ENCODE measurements around the gene SPACA4. TPM values are rescaled to one million over a fixed set of nuclear protein-coding genes. Genes with fewer than 3 reads are reported as not detected.

SPACA4 gene
- polyA plus RNA-seq, 3 donors: not detected

DNA sequence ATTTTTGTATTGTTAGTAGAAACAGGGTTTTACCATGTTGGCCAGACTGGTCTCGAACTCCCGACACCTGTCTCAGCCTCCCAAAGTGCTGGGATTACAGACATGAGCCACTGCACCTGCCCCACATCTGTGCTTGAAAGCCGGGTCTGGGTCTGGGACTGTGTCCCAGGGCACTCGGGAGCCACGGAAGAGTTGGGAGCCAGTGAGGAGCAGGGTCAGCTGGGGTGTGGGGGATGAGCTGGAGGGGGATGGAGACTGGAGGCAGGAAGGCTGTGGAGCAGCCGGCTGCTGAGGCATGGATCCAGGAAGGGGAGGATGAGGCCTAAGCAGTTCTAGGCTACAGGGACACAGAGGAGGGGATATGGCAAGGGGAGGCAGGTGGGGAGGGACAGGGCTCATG lies 10.7 kb upstream of the SPACA4 start:
- Histone ChIP-seq H3K27ac (ENCODE audit: low read depth in 1 of 2, low read length in 2 of 2) (no peak overlapping the region), H3K27me3 (ENCODE audit: control insufficient read depth in 2 of 2, insufficient read depth in 2 of 2, low read length in 2 of 2) (no peaks in the 10 kb centered on the region), H3K4me1 (ENCODE audit: control insufficient read depth in 1 of 2, insufficient read depth in 2 of 2, low read length in 2 of 2) (no peaks in the 10 kb centered on the region), H3K36me3 (replicated peaks in 1 of 2; ENCODE audit: control insufficient read depth in 1 of 2, insufficient read depth in 2 of 2, low read length in 2 of 2) (no peaks in the 10 kb centered on the region), H3K9ac (ENCODE audit: insufficient read depth, low read length, poor library complexity, severe bottlenecking) (no peak overlapping the region), H3K79me2 (ENCODE audit: insufficient read depth, low read length) (no peaks in the 10 kb centered on the region), H3K4me2 (replicated peaks; ENCODE audit: extremely low read depth, low read length, poor library complexity, severe bottlenecking) (no peak overlapping the region), H3K4me3 (replicated peaks in 1 of 3; ENCODE audit: low read depth in 2 of 3, low read length in 3 of 3) (no peak overlapping the region), H3K9me3 (replicated peaks in 1 of 2; ENCODE audit: control insufficient read depth in 1 of 2, insufficient read depth in 1 of 2, low read length in 2 of 2) (no peaks in the 10 kb centered on the region), H4K20me1 (ENCODE audit: insufficient read depth, low read length) (no peaks in the 10 kb centered on the region), H2AFZ (ENCODE audit: insufficient read depth, low read depth, low read length, poor library complexity, severe bottlenecking) (no peak overlapping the region)
- peaks cover 6 to 9% (median 8%) of the 10 kb centered on the region in 3 donors for H3K27me3 Mint-ChIP-seq (ENCODE audit: low read depth in 3 of 3)
- intact Hi-C loops (cut with micrococcal nuclease): no loop called here
- WGBS (ENCODE audit: insufficient coverage): 96% methylated on average over 6 of the region's 6 CpGs
- H3K27ac Mint-ChIP-seq: no peak overlapping the region
- peaks cover 0 to 2% (median 0%) of the 10 kb centered on the region in 7 donors for H3K9me3 Mint-ChIP-seq
- no peaks in the 10 kb centered on the region for H3K36me3 Mint-ChIP-seq
- no peak for DNase-seq
- H3K4me1 Mint-ChIP-seq: no peaks in the 10 kb centered on the region
- TF ChIP-seq CTCF (IDR thresholded peaks at IDR 0.05): no peak
- no peak overlapping the region for H3K4me3 Mint-ChIP-seq

GRCh38 chr19:48596237-48596636 lies 10.3 kb upstream of the SPACA4 start:
- H3K27me3 Mint-ChIP-seq (ENCODE audit: low read depth in 3 of 3): peaks cover 6 to 8% (median 8%) of the 10 kb centered on the region in 3 donors
- WGBS (ENCODE audit: insufficient coverage): 90% methylated on average over 2 of the region's 4 CpGs
- H3K9ac ChIP-seq (ENCODE audit: insufficient read depth, low read length, poor library complexity, severe bottlenecking): no peak overlapping the region
- H3K27me3 ChIP-seq (ENCODE audit: control insufficient read depth in 2 of 2, insufficient read depth in 2 of 2, low read length in 2 of 2): no peaks in the 10 kb centered on the region
- no peaks in the 10 kb centered on the region for H3K36me3 Mint-ChIP-seq
- no peak overlapping the region for H3K27ac Mint-ChIP-seq
- no peaks in the 10 kb centered on the region for H4K20me1 ChIP-seq (ENCODE audit: insufficient read depth, low read length)
- TF ChIP-seq CTCF (IDR thresholded peaks at IDR 0.05): no peak
- no peak for DNase-seq
- peaks cover 0 to 2% (median 0%) of the 10 kb centered on the region in 7 donors for H3K9me3 Mint-ChIP-seq
- H3K4me1 Mint-ChIP-seq: no peaks in the 10 kb centered on the region
- no peaks in the 10 kb centered on the region for H3K4me1 ChIP-seq (ENCODE audit: control insufficient read depth in 1 of 2, insufficient read depth in 2 of 2, low read length in 2 of 2)
- H3K4me2 ChIP-seq (replicated peaks; ENCODE audit: extremely low read depth, low read length, poor library complexity, severe bottlenecking): no peak overlapping the region
- no peaks in the 10 kb centered on the region for H3K36me3 ChIP-seq (replicated peaks in 1 of 2; ENCODE audit: control insufficient read depth in 1 of 2, insufficient read depth in 2 of 2, low read length in 2 of 2)
- H3K4me3 ChIP-seq (replicated peaks in 1 of 3; ENCODE audit: low read depth in 2 of 3, low read length in 3 of 3): no peak overlapping the region
- H3K27ac ChIP-seq (ENCODE audit: low read depth in 1 of 2, low read length in 2 of 2): no peak overlapping the region
- intact Hi-C loops (cut with micrococcal nuclease): no loop called here
- H2AFZ ChIP-seq (ENCODE audit: insufficient read depth, low read depth, low read length, poor library complexity, severe bottlenecking): no peak overlapping the region
- no peak overlapping the region for H3K4me3 Mint-ChIP-seq
- H3K79me2 ChIP-seq (ENCODE audit: insufficient read depth, low read length): no peaks in the 10 kb centered on the region
- no peaks in the 10 kb centered on the region for H3K9me3 ChIP-seq (replicated peaks in 1 of 2; ENCODE audit: control insufficient read depth in 1 of 2, insufficient read depth in 1 of 2, low read length in 2 of 2)
